GM18505 (cell line): ENCODE data around the gene ARHGDIA.
A peak's percentile ranks its signal among the peaks of the same experiment; 100 is the strongest.

Experiments used
- ATAC-seq: cut with Tn5 transposase; IDR thresholded peaks from one replicate; pipeline ENCODE4 v1.9.1; 2021; ENCODE audit not compliant: unreplicated experiment
- POLR2A ChIP-seq: IDR thresholded peaks from 4 replicates; pipeline ENCODE4 v1.6.1; 2011; ENCODE audit warnings: borderline replicate concordance; ENCODE audit not compliant: insufficient read depth, insufficient read length; ENCODE audit errors: extremely low read depth

ARHGDIA gene

GRCh38 chr17:81868674-81869220 lies 2.4 kb downstream of the ARHGDIA start:
- peak; percentile 9 for TF ChIP-seq POLR2A
- no peak for ATAC-seq

GRCh38 chr17:81867991-81868673 lies 3.0 kb downstream of the ARHGDIA start:
- TF ChIP-seq POLR2A = no peak
- no peak for ATAC-seq

GRCh38 chr17:81867170-81867990 lies 3.8 kb downstream of the ARHGDIA start:
- peak; percentile 59 for TF ChIP-seq POLR2A
- ATAC-seq = no peak

GRCh38 chr17:81866440-81867169 lies 4.5 kb downstream of the ARHGDIA start:
- peak; percentile 3 for TF ChIP-seq POLR2A
- ATAC-seq = no peak

GRCh38 chr17:81865733-81866439 lies 5.3 kb downstream of the ARHGDIA start:
- ATAC-seq = no peak
- peak; percentile 37 for TF ChIP-seq POLR2A

GRCh38 chr17:81865358-81865732 lies 5.8 kb downstream of the ARHGDIA start:
- TF ChIP-seq POLR2A = no peak
- ATAC-seq = no peak

GRCh38 chr17:81863833-81864768 lies 7.0 kb downstream of the ARHGDIA start:
- peak; percentile 12 for TF ChIP-seq POLR2A
- ATAC-seq = no peak

- TF ChIP-seq POLR2A = no peak
- no peak for ATAC-seq
Observed at GRCh38 chr17:81863123-81863675, 7.9 kb downstream of the ARHGDIA start.

GRCh38 chr17:81860756-81861568 lies 10.2 kb downstream of the ARHGDIA start:
- TF ChIP-seq POLR2A = peak; percentile 90
- ATAC-seq = peak; percentile 66

GRCh38 chr17:81859906-81860755 lies 11.0 kb downstream of the ARHGDIA start, which contains the start of gene P4HB:
TSS of gene P4HB (minus strand) at chr17:81860535. CDS start at chr17:81860471, 64 bp downstream.
- TF ChIP-seq POLR2A = peak; percentile 95

More at GRCh38 chr17:81859906-81860755, 11.0 kb downstream of the ARHGDIA start, which contains the start of gene P4HB:
- ATAC-seq = peak; percentile 75
